PC-9 (cell line): Measurements from ENCODE around the gene COL16A1. TPM values are rescaled to one million over a fixed set of nuclear protein-coding genes. Genes with fewer than 3 reads are reported as not detected.

Experiments
- BruUV-seq: library from RNA; stranded (reverse); fragments of 400-500 nt; replicated peaks from 2 replicates; lab custom pipeline; 2021; lab: Mats Ljungman, UMichigan
- CTCF ChIA-PET: fragments of 300-600 bp; sonication (Branson Sonifier 250); formaldehyde crosslinking; loops from one replicate; lab custom pipeline; 2022; ENCODE audit warnings: antibody characterized with exemption; lab: Charles Lee
- POLR2A ChIA-PET: fragments of 300-600 bp; sonication (Branson Sonifier 250); formaldehyde crosslinking; loops from one replicate; lab custom pipeline; 2022; ENCODE audit warnings: antibody characterized with exemption; ENCODE audit not compliant: unreplicated experiment; lab: Charles Lee
- DNase-seq, 2 experiments: peaks; one replicate each; pipeline versions ENCODE4 v3.0.0 to v3.0.0-alpha.2; 2015 to 2022; ENCODE audit warnings: mixed read lengths in 1 of 2
- H2AFZ ChIP-seq: fragments of 200-600 bp; sonication (generic); 2 replicates; pipeline ENCODE4 v1.8.1; 2017; ENCODE audit warnings: antibody characterized with exemption
- H3F3A ChIP-seq: fragments of 200-600 bp; sonication (generic); 2 replicates; pipeline ENCODE4 v1.8.1; 2017; ENCODE audit warnings: antibody characterized with exemption, mild to moderate bottlenecking, low read depth; ENCODE audit not compliant: insufficient read depth
- H3K27ac ChIP-seq: fragments of 200-600 bp; sonication (generic); 2 replicates; pipeline ENCODE4 v1.6.1; 2016; ENCODE audit warnings: mixed run types
- H3K27me3 ChIP-seq: fragments of 200-600 bp; sonication (generic); 2 replicates; pipeline ENCODE4 v1.6.1; 2016; ENCODE audit warnings: low read depth, mixed run types; ENCODE audit not compliant: insufficient read depth
- H3K36me3 ChIP-seq: fragments of 200-600 bp; sonication (generic); 2 replicates; pipeline ENCODE4 v1.6.1; 2016; ENCODE audit warnings: low read depth, mixed run types
- H3K4me1 ChIP-seq: fragments of 200-600 bp; sonication (generic); replicated peaks from 2 replicates; pipeline ENCODE4 v1.6.1; 2016; ENCODE audit warnings: mixed run types; ENCODE audit not compliant: insufficient read depth
- H3K4me2 ChIP-seq: fragments of 200-600 bp; sonication (generic); 2 replicates; pipeline ENCODE4 v1.6.1; 2017; ENCODE audit warnings: mixed run types
- H3K4me3 ChIP-seq: fragments of 200-600 bp; sonication (generic); 2 replicates; pipeline ENCODE4 v1.6.1; 2016; ENCODE audit warnings: mixed run types
- H3K79me2 ChIP-seq: fragments of 200-600 bp; sonication (generic); 2 replicates; pipeline ENCODE4 v1.6.1; 2017; ENCODE audit warnings: low read depth, mixed run types
- H3K9me2 ChIP-seq: fragments of 200-600 bp; sonication (generic); 2 replicates; pipeline ENCODE4 v1.8.1; 2017; ENCODE audit warnings: mild to moderate bottlenecking; ENCODE audit not compliant: insufficient read depth
- H3K9me3 ChIP-seq: fragments of 200-600 bp; sonication (generic); 2 replicates; pipeline ENCODE4 v1.8.1; 2016; ENCODE audit warnings: low read depth; ENCODE audit not compliant: insufficient read depth
- H4K20me1 ChIP-seq: fragments of 200-600 bp; sonication (generic); 2 replicates; pipeline ENCODE4 v1.8.1; 2017; ENCODE audit not compliant: insufficient read depth
- CTCF ChIP-seq: fragments of 200-600 bp; sonication (generic); conservative IDR thresholded peaks from 2 replicates; pipeline ENCODE4 v1.6.1; 2017; ENCODE audit warnings: mixed run types, antibody characterized with exemption, mild to moderate bottlenecking, moderate library complexity
- EZH2 ChIP-seq: fragments of 200-600 bp; sonication (generic); IDR thresholded peaks from 2 replicates; pipeline ENCODE4 v1.8.0; 2017; ENCODE audit warnings: antibody characterized with exemption, low read depth
- intact Hi-C: fragments of 100-400 bp; cut with micrococcal nuclease; formaldehyde crosslinking; loops from one replicate; pipeline ENCODE4 v1.10.0; 2022; ENCODE audit not compliant: unreplicated experiment
- total RNA-seq: library from RNA; stranded (reverse); gene quantifications from 2 replicates; pipeline ENCODE4 v1.2.3, GENCODE V29; 2021

COL16A1 gene
- total RNA-seq, 1 experiment from 2014 or later, result 4.8 TPM

- intact Hi-C loops, result loop anchor here (5.0 to 10.0 kb wide), 3 partner anchors 33 to 745 kb away; partner anchors contain the start of gene COL16A1
- peak overlapping the region; percentile 40; the same call in 1 of the 2 replicates for H3K4me3 ChIP-seq
- CTCF ChIA-PET, result interaction anchor here (0.7 to 1.2 kb wide), 3 partner anchors 36 to 48 kb away, joined by 3 to 7 read pairs (median 3); no protein-coding TSS in a partner anchor
Measured at GRCh38 chr1:31669433-31669785, 34.4 kb downstream of the COL16A1 start.

GRCh38 chr1:31668303-31668883 is 35.4 kb downstream of the COL16A1 start:
- POLR2A ChIA-PET, result no interaction called here
- H3K27ac ChIP-seq, result no peak overlapping the region
- no peak for DNase-seq
- no peaks in the 10 kb centered on the region for H3K9me3 ChIP-seq
- peaks cover 39% of the 10 kb centered on the region for H3K4me1 ChIP-seq
- no TSS peak for BruUV-seq
- no peak overlapping the region for H3K4me2 ChIP-seq
- no peaks in the 10 kb centered on the region for H3K36me3 ChIP-seq
- peaks cover 20% of the 10 kb centered on the region for H3F3A ChIP-seq
- H2AFZ ChIP-seq, result no peak overlapping the region
- no peak overlapping the region for H3K4me3 ChIP-seq
- no peaks in the 10 kb centered on the region for H3K9me2 ChIP-seq
- H4K20me1 ChIP-seq, result no peaks in the 10 kb centered on the region
- H3K79me2 ChIP-seq, result no peaks in the 10 kb centered on the region
- H3K27me3 ChIP-seq, result no peaks in the 10 kb centered on the region
- intact Hi-C loops, result loop anchor here (5.0 to 10.0 kb wide), 3 partner anchors 34 to 746 kb away; partner anchors contain the start of gene COL16A1
- CTCF ChIA-PET, result interaction anchor here (1.0 kb wide), 1 partner anchor 47 kb away, joined by 3 read pairs; no protein-coding TSS in a partner anchor
- TF ChIP-seq CTCF (no peak), EZH2 (no peak)

More at GRCh38 chr1:31669433-31669785, 34.4 kb downstream of the COL16A1 start:
- Histone ChIP-seq H3K4me2 (peak overlapping the region; percentile 73), H3K79me2 (no peaks in the 10 kb centered on the region), H4K20me1 (no peaks in the 10 kb centered on the region), H2AFZ (peak overlapping the region; percentile 50; the same call in 1 of the 2 replicates), H3K36me3 (no peaks in the 10 kb centered on the region), H3K27me3 (no peaks in the 10 kb centered on the region), H3K27ac (peak overlapping the region; percentile 46), H3F3A (peaks cover 20% of the 10 kb centered on the region), H3K9me2 (no peaks in the 10 kb centered on the region), H3K9me3 (no peaks in the 10 kb centered on the region), H3K4me1 (peaks cover 45% of the 10 kb centered on the region)
- no peak for DNase-seq
- POLR2A ChIA-PET, result interaction anchor here (0.5 to 1.1 kb wide), 6 partner anchors 44 to 96 kb away, joined by 3 to 10 read pairs (median 4); no protein-coding TSS in a partner anchor
- BruUV-seq, result no TSS peak
- TF ChIP-seq EZH2 (no peak), CTCF (no peak)

GRCh38 chr1:31667065-31667785 is 36.6 kb downstream of the COL16A1 start:
- Histone ChIP-seq H2AFZ (no peak overlapping the region), H3K36me3 (no peaks in the 10 kb centered on the region), H3K79me2 (no peaks in the 10 kb centered on the region), H3K4me2 (peak overlapping the region; percentile 36), H3K9me2 (no peaks in the 10 kb centered on the region), H3K9me3 (no peaks in the 10 kb centered on the region), H3F3A (peaks cover 20% of the 10 kb centered on the region), H3K4me1 (peaks cover 39% of the 10 kb centered on the region), H3K27me3 (no peaks in the 10 kb centered on the region), H3K4me3 (no peak overlapping the region), H4K20me1 (no peaks in the 10 kb centered on the region), H3K27ac (no peak overlapping the region)
- POLR2A ChIA-PET, result interaction anchor here (0.6 kb wide), 1 partner anchor 22 kb away, joined by 3 read pairs; no protein-coding TSS in a partner anchor
- intact Hi-C loops, result loop anchor here (5.0 to 10.0 kb wide), 3 partner anchors 35 to 748 kb away; partner anchors contain the start of gene COL16A1
- no peak for TF ChIP-seq EZH2
- no peak for TF ChIP-seq CTCF
- no TSS peak for BruUV-seq
- CTCF ChIA-PET, result interaction anchor here (0.9 to 2.4 kb wide), 2 partner anchors 38 to 122 kb away, joined by 9 to 10 read pairs; no protein-coding TSS in a partner anchor
- DNase-seq, result no peak
